K562 (cell line): Measurements from ENCODE around the gene MBD3. TPM values are rescaled to one million over a fixed set of nuclear protein-coding genes. Genes with fewer than 3 reads are reported as not detected.

Experiments
- ATAC-seq: fragments of 200-7000 bp; cut with Tn5 transposase; 3 replicates; pipeline ENCODE4 v1.9.1; 2020; ENCODE audit warnings: moderate library complexity
- BruUV-seq: library from RNA; stranded (reverse); fragments of 400-500 nt; replicated peaks from 2 replicates; lab custom pipeline; 2021; lab: Mats Ljungman, UMichigan
- CTCF ChIA-PET: fragments of 300-600 bp; formaldehyde crosslinking; extraction: SDS; loops from one replicate; lab custom pipeline; 2021; ENCODE audit warnings: low intra/inter-chr PET ratio; lab: Yijun Ruan, JAX
- POLR2A ChIA-PET: fragments of 300-600, 350-650 bp; sonication (Branson Sonifier 250); formaldehyde crosslinking; extraction: SDS; loops from one replicate; lab custom pipeline; 2021; ENCODE audit warnings: antibody characterized with exemption, inconsistent platforms; lab: Yijun Ruan, JAX
- DNase-seq, 4 experiments: peaks; one replicate each; pipeline versions ENCODE4 v3.0.0 to v3.0.0-alpha.2; 2011 to 2018; ENCODE audit warnings: low spot score in 3 of 4, mixed read lengths in 3 of 4; ENCODE audit errors: extremely low read depth in 1 of 4
- FAIRE-seq: peaks from 2 replicates; lab custom pipeline; 2011; peaks lifted over from hg19 to GRCh38; lab: Jason Lieb, UNC
- H2AFZ ChIP-seq: 2 replicates; pipeline ENCODE4 v1.6.0; 2011; ENCODE audit warnings: low read depth, low read length, control low read depth, inconsistent platforms
- H3K27ac ChIP-seq: fragments of 200-600 bp; 3 replicates; pipeline ENCODE4 v1.8.0; 2011; ENCODE audit warnings: low read depth, mild to moderate bottlenecking, control low read depth, inconsistent platforms, low read length, moderate library complexity, mixed read lengths; ENCODE audit errors: extremely low read depth
- H3K27me3 ChIP-seq, 2 experiments: fragments of 300-600 bp in 1 of 2; 2 replicates in 1 of 2; 3 replicates in 1 of 2; pipeline versions ENCODE4 v1.6.0 to v1.8.0; 2011; ENCODE audit warnings: inconsistent platforms in 2 of 2, low read length in 2 of 2, mild to moderate bottlenecking in 1 of 2, mixed read lengths in 1 of 2, moderate library complexity in 1 of 2; ENCODE audit not compliant: control insufficient read depth in 2 of 2, insufficient read depth in 2 of 2
- H3K36me3 ChIP-seq: fragments of 300-600 bp; 3 replicates; pipeline ENCODE4 v1.8.0; 2011; ENCODE audit warnings: mild to moderate bottlenecking, low read length, inconsistent platforms; ENCODE audit not compliant: control insufficient read depth, insufficient read depth
- H3K4me1 ChIP-seq, 2 experiments: fragments of 200-600 bp in 1 of 2; replicated peaks in 1 of 2; 2 replicates in 1 of 2; 3 replicates in 1 of 2; pipeline versions ENCODE4 v1.5.1 to v1.8.0; 2011; ENCODE audit warnings: inconsistent platforms in 2 of 2, low read length in 2 of 2, mild to moderate bottlenecking in 1 of 2, mixed read lengths in 1 of 2, moderate library complexity in 1 of 2; ENCODE audit not compliant: control insufficient read depth in 2 of 2, insufficient read depth in 2 of 2
- H3K4me2 ChIP-seq: 2 replicates; pipeline ENCODE4 v1.6.1; 2011; ENCODE audit warnings: low read length, control low read depth, inconsistent platforms, mixed read lengths; ENCODE audit not compliant: insufficient read depth
- H3K4me3 ChIP-seq: fragments of 200-600 bp; sonication (generic), shearing (Covaris generic); 2 replicates; pipeline ENCODE4 v1.5.1; 2016; ENCODE audit warnings: control low read depth, inconsistent platforms
- H3K79me2 ChIP-seq: fragments of 200-600 bp; 3 replicates; pipeline ENCODE4 v1.8.0; 2011; ENCODE audit warnings: low read length, inconsistent platforms; ENCODE audit not compliant: control insufficient read depth, insufficient read depth
- H3K9ac ChIP-seq, 2 experiments: 2 replicates each; pipeline versions ENCODE4 v1.6.0 to v1.6.1; 2011; ENCODE audit warnings: low read depth in 2 of 2, low read length in 2 of 2, control low read depth in 1 of 2, inconsistent platforms in 1 of 2, mild to moderate bottlenecking in 1 of 2, mixed read lengths in 1 of 2; ENCODE audit not compliant: insufficient read depth in 1 of 2
- H3K9me1 ChIP-seq: one replicate; pipeline ENCODE4 v1.6.0; 2011; ENCODE audit warnings: inconsistent platforms, mild to moderate bottlenecking, low read length, moderate library complexity; ENCODE audit not compliant: control insufficient read depth, insufficient read depth
- H3K9me3 ChIP-seq: replicated peaks from 2 replicates; pipeline ENCODE4 v1.5.1; 2011; ENCODE audit warnings: low read depth, low read length, inconsistent platforms; ENCODE audit not compliant: control insufficient read depth, insufficient read depth
- H4K20me1 ChIP-seq: replicated peaks from 2 replicates; pipeline ENCODE4 v1.6.1; 2011; ENCODE audit warnings: low read length, inconsistent platforms, mixed read lengths; ENCODE audit not compliant: control insufficient read depth, insufficient read depth
- ARID1B ChIP-seq: fragments of 450-650 bp; IDR thresholded peaks from 2 replicates; pipeline ENCODE4 v1.6.1; 2016; ENCODE audit warnings: antibody characterized with exemption, mild to moderate bottlenecking, inconsistent platforms
- CEBPZ ChIP-seq: fragments of 150-350 bp; IDR thresholded peaks from 2 replicates; pipeline ENCODE4 v1.6.1; 2014; ENCODE audit warnings: low read depth, mild to moderate bottlenecking, low read length, borderline replicate concordance
- HDAC2 ChIP-seq: fragments of 450-650 bp; IDR thresholded peaks from 2 replicates; pipeline ENCODE4 v1.6.1; 2016; ENCODE audit warnings: mild to moderate bottlenecking
- HMGN3 ChIP-seq: IDR thresholded peaks from 2 replicates; pipeline ENCODE4 v1.6.1; 2011; ENCODE audit warnings: borderline replicate concordance, low read depth, mild to moderate bottlenecking, mixed read lengths, low read length; ENCODE audit not compliant: insufficient read length; ENCODE audit errors: extremely low read depth
- ILK ChIP-seq: fragments of 450-650 bp; IDR thresholded peaks from 2 replicates; pipeline ENCODE4 v1.6.1; 2016; ENCODE audit warnings: missing genetic modification characterization, low read depth, mild to moderate bottlenecking, missing compliant biosample characterization, moderate library complexity, borderline replicate concordance
- JUND ChIP-seq, 2 experiments: IDR thresholded peaks; 2 replicates in 1 of 2; 3 replicates in 1 of 2; pipeline ENCODE4 v1.6.1; 2011; ENCODE audit warnings: borderline replicate concordance in 2 of 2, low read depth in 2 of 2, low read length in 2 of 2, improper control_type of control experiment in 1 of 2, missing biosample characterization in 1 of 2, missing genetic modification characterization in 1 of 2, missing genetic modification reagents in 1 of 2
- NFXL1 ChIP-seq: fragments of 450-650 bp; formaldehyde crosslinking; IDR thresholded peaks from 2 replicates; pipeline ENCODE4 v1.4.0; 2021; ENCODE audit warnings: mild to moderate bottlenecking
- NONO ChIP-seq, 2 experiments: fragments of 200-400 bp in 1 of 2; fragments of 450-650 bp in 1 of 2; formaldehyde crosslinking in 1 of 2; IDR thresholded peaks; 2 replicates each; pipeline ENCODE4 v1.6.1; 2017; ENCODE audit warnings: low read depth in 2 of 2, mild to moderate bottlenecking in 2 of 2, moderate library complexity in 2 of 2, low read length in 1 of 2
- RBFOX2 ChIP-seq: fragments of 200-400 bp; formaldehyde crosslinking; IDR thresholded peaks from 2 replicates; pipeline ENCODE4 v1.6.1; 2017; ENCODE audit warnings: low read depth, mild to moderate bottlenecking, low read length, moderate library complexity
- ZNF263 ChIP-seq: sonication (generic); formaldehyde crosslinking; IDR thresholded peaks from 2 replicates; pipeline ENCODE4 v1.8.0; 2022; ENCODE audit warnings: mild to moderate bottlenecking, missing genetic modification reagents, borderline replicate concordance
- ZNF408 ChIP-seq: fragments of 250-450 bp; sonication (Bioruptor Pico); IDR thresholded peaks from 2 replicates; pipeline ENCODE4 v1.4.0; 2020; ENCODE audit warnings: low read depth, mild to moderate bottlenecking, moderate library complexity
- WGBS: fragments of 100-300 bp; shearing (Covaris generic); methylation state at CpG from one replicate; pipeline ENCODE4 v1.1.6; 2016; ENCODE audit warnings: low coverage, mixed read lengths; ENCODE audit not compliant: insufficient coverage; ENCODE audit errors: missing lambda C conversion rate; 5-methylcytosine and 5-hydroxymethylcytosine counted together
- in situ Hi-C: fragments of 300-500 bp; cut with MboI; formaldehyde crosslinking; loops from 4 replicates; pipeline ENCODE4 v1.15.0; 2018; ENCODE audit warnings: inconsistent platforms, mixed read lengths
- intact Hi-C: fragments of 100-400 bp; cut with micrococcal nuclease; formaldehyde crosslinking; loops from 2 replicates; pipeline ENCODE4 v1.14.2; 2022
- polyA plus RNA-seq, 8 experiments: library from polyadenylated mRNA; depleted of rRNA in 4 of 8; stranded (reverse) in 5 of 8; unstranded in 3 of 8; fragments of >200 nt; fragmentation: Nextera tagmentation in 2 of 8; fragmentation: Illumina TruSeq in 1 of 8; extraction: Ambion mirVana in 2 of 8; extraction: Trizol in 1 of 8; gene quantifications; 2 replicates each; pipeline versions ENCODE4 v1.2.1 to v1.2.3, GENCODE V29; 2011 to 2014; ENCODE audit warnings: inconsistent platforms in 1 of 8, missing spikeins in 1 of 8
- total RNA-seq, 7 experiments: library from RNA; depleted of rRNA in 6 of 7; stranded (reverse); fragments of >200 nt in 6 of 7; fragmentation: Illumina TruSeq in 2 of 7; extraction: Trizol in 2 of 7; gene quantifications; 2 replicates each; pipeline versions ENCODE4 v1.2.1 to v1.2.3, GENCODE V29; 2011 to 2021; ENCODE audit warnings: low replicate concordance in 1 of 7
- TF ChIP-seq, protein P1 (sequence below): fragments of 200-800 bp; sonication (Bioruptor generic); IDR thresholded peaks from 2 replicates; pipeline ENCODE4 v1.6.1; 2017; ENCODE audit warnings: missing genetic modification characterization, missing compliant biosample characterization
- TF ChIP-seq, protein P2 (sequence below): sonication (generic); formaldehyde crosslinking; IDR thresholded peaks from 2 replicates; pipeline ENCODE4 v1.8.0; 2022; ENCODE audit warnings: missing genetic modification reagents, mild to moderate bottlenecking, moderate library complexity, borderline replicate concordance

Gene MBD3
- total and polyA plus RNA-seq, 9 of the 15 experiments (the other 6 are each of a cell fraction or from before 2014, with no cell fraction given), result 0.24 to 137 (median 30.9) TPM

GRCh38 chr19:1633269-1633826, 40.7 kb upstream of the MBD3 start:
- DNase-seq (peak in 3 of 4 experiments; percentile 47 to 65 (median 52)), FAIRE-seq (no peak), ATAC-seq (peak; percentile 79)
- Histone ChIP-seq H3K27ac (peak overlapping the region; percentile 67), H4K20me1 (no peaks in the 10 kb centered on the region), H3K4me2 (peak overlapping the region; percentile 69), H3K79me2 (peaks cover 76% of the 10 kb centered on the region), H3K9me3 (no peaks in the 10 kb centered on the region; the same call in 1 of the 2 replicates), H3K4me1 (peaks cover 19 to 66% of the 10 kb centered on the region in 2 experiments), H3K9ac (peak overlapping the region; percentile 26 to 88; a peak in 2 of 4 replicates), H3K4me3 (peak overlapping the region; percentile 17; the same call in 1 of the 2 replicates), H3K36me3 (peaks cover 83% of the 10 kb centered on the region), H2AFZ (peak overlapping the region; percentile 52; the same call in 1 of the 2 replicates), H3K27me3 (no peaks in the 10 kb centered on the region), H3K9me1 (peaks cover 5% of the 10 kb centered on the region)
- ChIA-PET POLR2A (interaction anchor here (0.5 to 1.1 kb wide), 4 partner anchors 8 to 112 kb away, joined by 3 to 4 read pairs (median 3); no protein-coding TSS in a partner anchor), CTCF (interaction anchor here (0.6 kb wide), 1 partner anchor 10 kb away, joined by 3 read pairs; no protein-coding TSS in a partner anchor)
- no TSS peak for BruUV-seq
- in situ Hi-C loops, result no loop called here
- intact Hi-C loops, result no loop called here
- TF ChIP-seq, protein P1, sequence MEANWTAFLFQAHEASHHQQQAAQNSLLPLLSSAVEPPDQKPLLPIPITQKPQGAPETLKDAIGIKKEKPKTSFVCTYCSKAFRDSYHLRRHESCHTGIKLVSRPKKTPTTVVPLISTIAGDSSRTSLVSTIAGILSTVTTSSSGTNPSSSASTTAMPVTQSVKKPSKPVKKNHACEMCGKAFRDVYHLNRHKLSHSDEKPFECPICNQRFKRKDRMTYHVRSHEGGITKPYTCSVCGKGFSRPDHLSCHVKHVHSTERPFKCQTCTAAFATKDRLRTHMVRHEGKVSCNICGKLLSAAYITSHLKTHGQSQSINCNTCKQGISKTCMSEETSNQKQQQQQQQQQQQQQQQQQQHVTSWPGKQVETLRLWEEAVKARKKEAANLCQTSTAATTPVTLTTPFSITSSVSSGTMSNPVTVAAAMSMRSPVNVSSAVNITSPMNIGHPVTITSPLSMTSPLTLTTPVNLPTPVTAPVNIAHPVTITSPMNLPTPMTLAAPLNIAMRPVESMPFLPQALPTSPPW (CRISPR knock-in tag), result peak; percentile 59
- TF ChIP-seq CEBPZ, result peak; percentile 54; the same call in 1 of the 2 replicates
- peak; percentile 37; the same call in 1 of the 2 replicates for TF ChIP-seq RBFOX2
- no peak for TF ChIP-seq ZNF408 (CRISPR knock-in tag)
- 0 out of 2 replicates have a peak, but pooled peaks have one; percentile 21 for TF ChIP-seq ARID1B
- no peak for TF ChIP-seq ILK
- peak; percentile 8 for TF ChIP-seq HMGN3
- peak in 1 of 2 experiments; percentile 57; a peak in 1 of 4 replicates for TF ChIP-seq NONO (IDR thresholded peaks at IDR 0.05; ENCODE audit: low read depth in 2 of 2, low read length in 1 of 2)
- no peak for TF ChIP-seq JUND (IDR thresholded peaks at IDR 0.05; ENCODE audit: borderline replicate concordance, low read depth, low read length)
- TF ChIP-seq JUND (tag; IDR thresholded peaks at IDR 0.05; ENCODE audit: borderline replicate concordance, low read depth, low read length), result no peak
- TF ChIP-seq HDAC2, result 0 out of 2 replicates have a peak, but pooled peaks have one; percentile 10
- TF ChIP-seq, protein P2, sequence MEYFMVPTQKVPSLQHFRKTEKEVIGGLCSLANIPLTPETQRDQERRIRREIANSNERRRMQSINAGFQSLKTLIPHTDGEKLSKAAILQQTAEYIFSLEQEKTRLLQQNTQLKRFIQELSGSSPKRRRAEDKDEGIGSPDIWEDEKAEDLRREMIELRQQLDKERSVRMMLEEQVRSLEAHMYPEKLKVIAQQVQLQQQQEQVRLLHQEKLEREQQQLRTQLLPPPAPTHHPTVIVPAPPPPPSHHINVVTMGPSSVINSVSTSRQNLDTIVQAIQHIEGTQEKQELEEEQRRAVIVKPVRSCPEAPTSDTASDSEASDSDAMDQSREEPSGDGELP (CRISPR knock-in tag), result 0 out of 2 replicates have a peak, but pooled peaks have one; percentile 2
- TF ChIP-seq ZNF263, result peak; percentile 22; the same call in 1 of the 2 replicates
- no peak for TF ChIP-seq NFXL1 (CRISPR knock-in tag)
- WGBS, result 29% methylated on average over 9 of the region's 11 CpGs
